HG03442 (cell line): ENCODE measurements around the gene CAPN9.
"Not testable (repeated sequence)": the region's sequence is repeated elsewhere in the genome, so short reads cannot be mapped to it uniquely, and the experiment has no call there.

Experiments
- ATAC-seq: cut with Tn5 transposase; IDR thresholded peaks from one replicate; pipeline ENCODE4 v1.9.1; 2021; ENCODE audit warnings: mild to moderate bottlenecking, moderate library complexity; ENCODE audit not compliant: unreplicated experiment

Gene CAPN9

GRCh38 chr1:230710543-230710904, 36.7 kb upstream of the CAPN9 start:
- ATAC-seq = no peak

- ATAC-seq = no peak
These were observed 35.9 kb upstream of the CAPN9 start for GRCh38 chr1:230711245-230711644.

- ATAC-seq = no peak
These were observed 34.7 kb upstream of the CAPN9 start for GRCh38 chr1:230712470-230712942.

- no peak for ATAC-seq
These were observed 34.0 kb upstream of the CAPN9 start for GRCh38 chr1:230713138-230713537.

DNA sequence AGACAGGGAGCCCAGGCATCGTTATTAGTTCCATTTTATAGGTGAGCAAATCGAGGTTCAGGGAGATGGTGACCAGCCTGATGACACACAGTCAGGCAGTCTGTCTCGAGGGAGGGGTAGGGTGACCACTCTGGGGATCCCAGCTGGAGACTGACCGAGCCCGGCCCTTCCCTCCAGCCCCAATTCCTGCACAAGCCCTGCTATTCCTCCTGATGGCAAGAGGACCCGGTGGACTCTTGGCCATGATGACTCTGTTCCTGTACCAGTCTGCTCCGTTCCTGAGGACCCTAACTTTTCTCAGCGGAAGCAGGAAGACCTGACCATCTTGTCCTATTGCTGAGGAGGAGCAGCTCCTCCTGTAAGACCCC, 33.7 kb upstream of the CAPN9 start:
- no peak for ATAC-seq

GRCh38 chr1:230713915-230714764, 33.0 kb upstream of the CAPN9 start, which contains the start of gene AGT:
Gene AGT (minus strand): TSS chr1:230714122. CDS start chr1:230710823, 3,299 bp downstream.
- ATAC-seq = no peak

DNA sequence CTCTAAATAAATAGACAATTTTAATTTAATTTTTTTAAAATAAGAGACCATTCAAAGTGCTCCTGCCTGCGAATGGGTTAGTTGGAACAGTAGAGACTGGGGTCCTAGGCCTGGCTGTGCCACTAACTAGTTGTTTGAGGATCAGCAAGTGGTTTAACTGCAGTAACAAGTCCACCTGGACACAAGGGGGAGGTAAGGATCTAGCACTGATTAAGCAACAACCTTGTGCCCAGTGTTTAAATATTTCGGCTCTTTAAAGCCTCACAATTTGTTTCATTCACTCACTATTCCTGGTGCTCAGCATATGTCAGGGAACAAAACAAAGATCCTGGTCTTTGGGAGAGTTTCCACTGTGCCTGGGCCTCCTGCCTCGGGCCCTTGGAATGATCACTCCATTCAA, 31.7 kb upstream of the CAPN9 start:
- no peak for ATAC-seq

DNA sequence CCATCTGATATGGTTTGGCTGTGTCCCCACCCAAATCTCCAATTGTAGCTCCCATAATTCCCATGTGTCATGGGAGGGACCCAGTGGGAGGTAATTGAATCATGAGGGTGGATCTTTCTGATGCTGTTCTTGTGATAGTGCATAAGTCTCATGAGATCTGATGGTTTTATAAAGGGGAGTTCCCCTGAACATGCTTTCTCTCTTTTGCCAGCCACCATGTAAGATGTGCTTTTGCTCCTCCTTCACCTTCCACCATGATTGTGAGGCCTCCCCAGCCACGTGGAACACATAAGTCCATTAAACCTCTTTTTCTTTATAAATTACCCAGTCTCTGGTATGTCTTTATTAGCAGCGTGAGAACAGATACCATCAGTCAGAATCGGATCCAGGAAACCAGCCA, 30.7 kb upstream of the CAPN9 start:
- ATAC-seq = not testable (repeated sequence)

DNA sequence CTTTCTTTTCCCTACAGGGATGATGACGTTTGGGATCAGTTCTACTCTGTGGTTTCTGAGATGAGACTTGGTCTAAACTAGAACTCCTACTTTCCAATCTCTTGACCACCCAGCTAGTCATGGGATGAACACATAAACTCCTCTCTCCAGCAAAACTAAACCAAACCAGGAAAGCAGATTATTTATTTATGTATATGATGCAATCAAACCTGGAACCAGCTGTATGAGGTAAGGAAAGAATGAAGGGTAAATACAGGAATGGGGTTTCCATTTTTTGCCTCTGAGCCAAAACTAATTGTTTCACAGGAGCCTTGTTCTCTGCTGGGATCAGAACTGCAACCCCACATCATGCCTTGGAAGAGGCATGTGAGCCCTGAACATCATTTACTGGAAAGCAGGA, 29.9 kb upstream of the CAPN9 start:
- ATAC-seq = no peak

DNA sequence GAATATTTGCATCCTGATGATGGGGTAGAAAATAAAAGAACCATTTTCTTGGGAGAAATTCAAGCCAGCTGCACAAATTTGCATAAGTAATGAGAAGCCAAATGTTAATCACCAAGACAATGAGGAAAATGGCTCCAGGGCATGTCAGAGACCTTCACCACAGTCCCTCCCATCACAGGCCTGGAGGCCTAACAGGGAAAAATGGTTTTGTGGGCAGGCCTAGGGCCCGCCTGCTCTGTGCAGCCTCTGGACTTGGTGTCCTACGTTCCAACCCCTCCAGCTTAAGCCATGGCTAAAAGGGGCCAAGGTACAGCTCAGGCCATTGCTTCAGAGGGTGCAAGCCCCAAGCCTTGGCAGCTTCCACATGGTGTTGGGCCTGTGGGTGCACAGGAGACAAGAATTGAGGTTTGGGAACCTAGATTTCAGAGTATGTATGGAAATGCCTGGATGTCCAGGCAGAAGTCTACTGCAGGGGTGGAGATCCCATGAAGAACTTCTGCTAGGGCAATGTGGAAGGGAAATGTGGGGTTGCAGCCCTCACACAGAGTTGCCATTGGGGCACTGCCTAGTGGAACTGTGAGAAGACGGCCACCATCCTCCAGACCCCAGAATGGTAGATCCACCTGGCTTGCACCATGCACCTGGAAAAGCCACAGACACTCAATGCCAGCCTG, 25.2 kb upstream of the CAPN9 start:
- ATAC-seq = not testable (repeated sequence)

DNA sequence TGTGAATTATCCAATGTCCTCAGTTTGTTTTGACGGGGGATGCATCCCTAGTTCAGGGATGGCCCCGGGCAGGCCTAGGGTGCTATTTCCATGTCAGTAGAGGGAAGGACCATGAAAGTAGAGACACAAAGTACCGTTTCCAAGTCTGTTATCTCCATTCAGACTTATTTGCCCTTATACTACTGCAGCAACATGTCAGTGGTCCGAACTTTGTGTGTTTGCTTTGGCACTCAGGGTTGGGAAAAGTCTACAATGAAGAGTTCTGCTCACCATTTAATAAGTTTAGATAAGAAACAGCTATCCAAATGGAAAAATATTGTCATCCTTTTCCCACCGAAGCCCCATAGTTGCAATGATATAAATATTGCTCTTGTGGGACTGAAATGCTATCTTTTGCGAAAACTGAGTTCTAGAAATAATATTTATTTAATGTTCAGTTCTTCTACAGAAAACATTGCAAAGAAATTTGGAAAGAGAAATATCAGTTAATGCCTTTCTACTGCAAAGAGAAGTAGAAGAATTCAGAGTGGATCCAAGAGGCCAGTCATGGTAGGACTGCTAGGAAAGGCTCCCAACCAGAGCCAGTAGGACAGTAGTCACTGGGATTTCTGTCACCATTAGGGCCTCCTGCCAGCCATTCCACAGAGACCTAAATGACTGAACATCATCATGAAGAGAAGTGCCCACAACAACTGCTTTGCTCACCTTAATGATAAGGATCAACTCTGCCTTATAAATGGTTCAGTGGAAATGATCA, 21.8 kb upstream of the CAPN9 start:
- no peak for ATAC-seq

GRCh38 chr1:230728710-230729392, 18.3 kb upstream of the CAPN9 start:
- no peak for ATAC-seq

DNA sequence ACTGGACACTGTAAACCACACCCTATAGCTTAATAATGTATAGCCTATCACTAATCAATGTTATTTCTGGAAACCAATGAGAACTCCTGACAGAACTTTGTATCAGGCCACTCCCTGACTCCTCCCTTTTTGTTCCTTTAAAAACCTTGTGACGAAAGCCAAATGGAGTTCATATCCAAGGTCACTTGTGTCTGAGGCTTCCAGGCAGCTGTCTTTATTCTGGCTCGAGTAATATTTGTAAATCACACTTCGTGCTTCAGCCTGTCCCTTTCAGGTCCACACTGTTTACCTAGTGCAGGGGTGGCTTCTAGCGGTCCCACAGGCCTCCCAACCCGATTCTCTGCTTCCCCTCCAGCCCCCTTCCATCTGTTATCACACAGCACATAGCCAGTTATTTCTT, 16.2 kb upstream of the CAPN9 start:
- ATAC-seq = no peak

GRCh38 chr1:230735447-230735846, 11.7 kb upstream of the CAPN9 start:
- no peak for ATAC-seq

DNA sequence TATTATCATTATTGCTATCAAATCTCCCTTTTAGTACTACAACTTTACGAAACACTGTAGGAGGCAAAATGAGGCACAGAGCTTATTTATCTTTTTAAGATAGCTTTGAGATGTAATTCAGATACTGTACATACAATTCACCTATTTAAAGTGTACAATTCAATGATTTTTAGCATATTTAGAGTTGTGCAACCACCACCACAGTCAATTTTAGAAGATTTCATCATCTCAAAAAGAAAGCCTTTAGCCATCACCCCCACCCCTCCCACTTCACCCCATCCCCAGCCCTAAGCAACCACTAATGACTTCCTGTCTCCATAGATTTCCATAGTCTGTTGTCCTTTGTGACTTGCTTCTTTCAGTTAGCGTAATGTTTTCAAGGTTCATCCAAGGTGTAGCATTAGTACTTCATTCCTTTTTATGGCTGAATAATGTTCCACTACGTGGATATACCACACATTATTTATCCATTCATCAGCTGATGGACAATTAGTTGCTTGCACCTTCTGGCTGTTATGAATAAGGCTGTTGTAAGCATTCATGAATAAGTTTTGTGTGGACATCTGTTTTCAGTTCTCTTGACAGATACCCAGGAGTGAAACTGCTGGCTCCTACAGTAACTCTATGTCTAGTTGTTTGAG, 9.4 kb upstream of the CAPN9 start:
- no peak for ATAC-seq

GRCh38 chr1:230739564-230740290, 7.5 kb upstream of the CAPN9 start:
- no peak for ATAC-seq

DNA sequence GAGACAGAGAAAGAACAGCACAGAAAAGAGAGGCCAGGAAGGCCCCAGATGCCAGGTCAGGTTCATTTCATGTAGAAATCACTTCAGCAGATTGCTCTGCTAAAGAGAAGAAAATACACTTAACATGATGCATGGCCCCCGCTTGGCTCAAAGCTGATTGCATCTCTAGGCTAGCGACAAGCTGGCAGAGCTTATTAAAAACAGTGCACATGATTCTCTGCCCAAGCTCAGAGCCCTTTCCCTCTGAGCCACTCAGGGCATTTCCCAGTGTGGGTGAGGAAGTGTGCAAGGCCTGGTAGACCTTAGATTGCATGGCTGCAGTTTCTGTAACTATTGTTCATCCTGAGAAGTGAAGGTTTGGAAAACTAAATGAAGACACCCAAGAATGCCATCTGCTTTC, 3.3 kb upstream of the CAPN9 start:
- ATAC-seq = no peak

DNA sequence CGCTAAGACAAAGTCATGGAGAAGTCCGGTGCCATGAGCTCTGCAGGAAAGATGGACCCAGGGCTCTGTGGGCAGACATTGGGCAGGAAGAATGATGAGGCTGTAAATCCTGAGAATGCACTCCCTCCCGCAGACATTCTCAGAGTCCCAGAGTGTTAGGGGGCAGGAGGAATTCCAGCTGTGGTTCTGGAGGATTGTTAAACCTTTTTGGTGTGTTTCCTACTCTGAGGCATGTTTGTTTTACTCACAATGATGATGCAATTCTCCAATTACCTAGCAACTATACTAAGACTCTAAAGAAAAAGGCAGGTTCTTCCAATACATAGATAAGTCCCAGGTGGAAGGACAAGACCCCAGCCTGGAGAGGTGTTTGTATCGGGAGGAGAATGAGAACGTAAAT, 2.8 kb upstream of the CAPN9 start:
- no peak for ATAC-seq

DNA sequence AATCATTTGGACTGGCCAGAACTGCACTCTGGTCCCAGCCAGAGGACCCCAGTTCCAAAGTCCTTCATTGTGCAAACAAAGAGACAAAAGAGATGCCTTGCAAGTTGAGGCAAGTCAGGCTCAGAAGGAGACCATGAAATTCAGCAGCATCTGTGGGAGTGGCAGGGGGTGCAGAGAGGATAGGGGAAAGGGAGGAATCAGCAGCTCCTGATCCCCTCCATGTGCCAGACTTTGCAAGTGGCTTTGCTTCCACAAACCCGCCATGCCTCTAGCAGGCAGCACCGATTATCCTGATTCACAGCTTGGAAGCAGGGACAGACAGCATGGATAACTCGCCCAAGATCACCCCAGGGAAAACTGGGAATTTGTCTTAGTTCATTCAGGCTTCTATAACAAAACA, 2.1 kb upstream of the CAPN9 start:
- ATAC-seq = no peak

DNA sequence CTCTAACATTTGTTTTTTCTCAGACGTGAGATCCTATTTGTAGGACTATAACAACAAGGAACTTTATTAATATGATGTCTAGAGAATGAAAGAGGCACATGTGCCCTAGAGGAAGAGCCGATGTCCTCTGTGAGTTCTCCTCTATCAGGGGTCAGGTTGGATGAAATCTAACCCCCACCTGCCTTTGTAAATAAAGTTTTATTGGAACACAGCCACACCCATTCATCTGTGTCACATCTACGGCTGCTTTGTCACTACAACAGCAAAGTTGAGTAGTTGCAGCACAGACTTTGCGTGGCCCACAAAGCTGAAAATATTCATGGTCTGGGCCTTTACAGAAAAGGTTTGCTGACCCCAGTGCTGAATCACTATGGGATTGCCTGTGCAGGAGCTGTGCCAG, 571 bp upstream of the CAPN9 start:
- ATAC-seq = no peak
